Motor neuron (in vitro differentiated cells): Measurements from ENCODE around the gene S100A12. TPM values are rescaled to one million over a fixed set of nuclear protein-coding genes. Genes with fewer than 3 reads are reported as not detected.
"Not testable (repeated sequence)": the region's sequence is repeated elsewhere in the genome, so short reads cannot be mapped to it uniquely, and the experiment has no call there.

Experiments
- ATAC-seq, 8 experiments: fragments of 200-7000 bp; cut with Tn5 transposase; replicated peaks in 6 of 8; 2 replicates each; pipeline ENCODE4 v1.8.0; 2021; ENCODE audit warnings: mild to moderate bottlenecking in 8 of 8, moderate library complexity in 8 of 8
- H3K27ac ChIP-seq, 2 donors: fragments of 250-450 bp; sonication (Bioruptor Pico); 2 replicates each; pipeline ENCODE4 v1.9.0; 2021; ENCODE audit warnings: antibody characterized with exemption in 2 of 2, mild to moderate bottlenecking in 2 of 2, moderate library complexity in 1 of 2
- H3K4me1 ChIP-seq, 2 donors: fragments of 250-450 bp; sonication (Bioruptor Pico); replicated peaks in 1 of 2; 2 replicates each; pipeline ENCODE4 v1.6.1; 2021; ENCODE audit warnings: antibody characterized with exemption in 2 of 2, mild to moderate bottlenecking in 2 of 2, moderate library complexity in 1 of 2
- H3K4me3 ChIP-seq, 5 donors: fragments of 250-450 bp; sonication (Bioruptor Pico); 2 replicates each; pipeline ENCODE4 v1.9.0; 2021; ENCODE audit warnings: antibody characterized with exemption in 5 of 5, mild to moderate bottlenecking in 5 of 5, moderate library complexity in 4 of 5
- WGBS, 10 experiments: fragments of 450-650 bp; shearing (Covaris generic); methylation state at CpG; one replicate each; pipeline ENCODE4 v1.0.0; 2022; 5-methylcytosine and 5-hydroxymethylcytosine counted together
- in situ Hi-C, 9 experiments: fragments of 400-800 bp; cut with MboI; loops; one replicate each; pipeline ENCODE4 v1.15.0; 2021; ENCODE audit warnings: low sequenced_read_pairs in 9 of 9, low pct_unique_long_range_greater_than_20kb in 2 of 9; ENCODE audit not compliant: unreplicated experiment in 9 of 9
- total RNA-seq, 8 experiments: library from RNA; unstranded; fragments of 300-600 nt; gene quantifications; 2 replicates each; pipeline versions ENCODE4 v1.2.3 to v1.2.4, GENCODE V29; 2022

S100A12 gene
- total RNA-seq, 8 experiments from 2014 or later, result not detected

DNA sequence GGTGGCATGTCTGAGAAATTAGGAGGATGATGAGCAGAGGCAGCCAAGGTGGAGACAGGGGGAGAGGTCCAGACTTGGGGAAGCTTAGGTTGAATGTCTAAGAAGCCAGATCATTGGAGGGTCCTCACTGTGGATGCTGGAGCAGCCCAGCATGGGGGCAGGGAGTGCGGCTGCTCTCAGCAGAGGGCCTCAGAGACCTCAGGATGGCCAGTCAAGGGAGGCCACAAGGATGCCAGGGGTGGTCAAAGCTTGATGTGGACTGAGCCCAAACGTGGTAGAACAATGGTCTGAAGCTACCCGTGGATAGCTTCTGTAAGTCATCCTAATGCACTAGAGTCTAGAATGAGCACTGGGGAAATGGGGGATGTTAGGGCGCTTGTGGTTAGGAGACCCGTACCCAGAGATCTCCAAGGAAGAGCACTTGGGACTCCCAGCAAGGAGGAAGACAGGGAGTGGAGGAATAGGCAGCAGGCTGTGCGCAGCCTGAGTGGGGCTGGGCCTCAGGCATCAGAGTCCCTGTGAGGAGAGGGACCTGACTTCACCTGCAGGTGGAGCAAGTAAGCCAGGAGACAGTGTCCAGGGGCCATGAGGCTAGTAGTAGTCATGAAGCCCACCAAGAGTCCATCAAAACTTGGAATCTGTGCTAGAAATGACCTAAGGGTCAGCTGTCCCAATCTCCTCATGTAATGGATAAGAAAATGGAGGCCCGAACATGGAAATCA, 22.0 kb downstream of the S100A12 start:
- H3K4me1 ChIP-seq, result no peaks in the 10 kb centered on the region
- WGBS, 10 experiments, result 23 to 90% (median 77%) methylated on average over 1 to 5 of the region's 7 CpGs; no CpG with 5 or more reads in 1 of the 10 experiments
- no peak overlapping the region for H3K4me3 ChIP-seq
- no peak overlapping the region for H3K27ac ChIP-seq
- in situ Hi-C loops, result loop anchor here in 4 of 9 experiments (10.0 to 25.0 kb wide), 3 partner anchors 134 to 634 kb away; partner anchors contain the start of genes JTB (in 1 of the 4), RAB13 (in 1 of the 4) and RPS27 (in 1 of the 4)
- peak in 3 of 8 experiments; percentile 27 to 59 (median 42) for ATAC-seq

GRCh38 chr1:153352523-153352922, 22.9 kb downstream of the S100A12 start:
- ATAC-seq, result peak; percentile 59 to 91 (median 78)
- in situ Hi-C loops, result loop anchor here in 4 of 9 experiments (10.0 to 25.0 kb wide), 3 partner anchors 135 to 635 kb away; partner anchors contain the start of genes JTB (in 1 of the 4), RAB13 (in 1 of the 4) and RPS27 (in 1 of the 4)
- H3K4me3 ChIP-seq, result no peak overlapping the region
- H3K27ac ChIP-seq, result no peak overlapping the region
- WGBS, 10 experiments, result 0% methylated on average over 1 to 4 of the region's 4 CpGs
- H3K4me1 ChIP-seq, result no peaks in the 10 kb centered on the region

GRCh38 chr1:153350321-153350957, 25.0 kb downstream of the S100A12 start:
- 6 to 60% (median 17%) methylated on average over 1 of the region's 1 CpG; no CpG with 5 or more reads in 4 of the 10 experiments for WGBS, 10 experiments
- in situ Hi-C loops, result loop anchor here in 4 of 9 experiments (10.0 to 25.0 kb wide), 3 partner anchors 137 to 637 kb away; partner anchors contain the start of genes JTB (in 1 of the 4), RAB13 (in 1 of the 4) and RPS27 (in 1 of the 4)

DNA sequence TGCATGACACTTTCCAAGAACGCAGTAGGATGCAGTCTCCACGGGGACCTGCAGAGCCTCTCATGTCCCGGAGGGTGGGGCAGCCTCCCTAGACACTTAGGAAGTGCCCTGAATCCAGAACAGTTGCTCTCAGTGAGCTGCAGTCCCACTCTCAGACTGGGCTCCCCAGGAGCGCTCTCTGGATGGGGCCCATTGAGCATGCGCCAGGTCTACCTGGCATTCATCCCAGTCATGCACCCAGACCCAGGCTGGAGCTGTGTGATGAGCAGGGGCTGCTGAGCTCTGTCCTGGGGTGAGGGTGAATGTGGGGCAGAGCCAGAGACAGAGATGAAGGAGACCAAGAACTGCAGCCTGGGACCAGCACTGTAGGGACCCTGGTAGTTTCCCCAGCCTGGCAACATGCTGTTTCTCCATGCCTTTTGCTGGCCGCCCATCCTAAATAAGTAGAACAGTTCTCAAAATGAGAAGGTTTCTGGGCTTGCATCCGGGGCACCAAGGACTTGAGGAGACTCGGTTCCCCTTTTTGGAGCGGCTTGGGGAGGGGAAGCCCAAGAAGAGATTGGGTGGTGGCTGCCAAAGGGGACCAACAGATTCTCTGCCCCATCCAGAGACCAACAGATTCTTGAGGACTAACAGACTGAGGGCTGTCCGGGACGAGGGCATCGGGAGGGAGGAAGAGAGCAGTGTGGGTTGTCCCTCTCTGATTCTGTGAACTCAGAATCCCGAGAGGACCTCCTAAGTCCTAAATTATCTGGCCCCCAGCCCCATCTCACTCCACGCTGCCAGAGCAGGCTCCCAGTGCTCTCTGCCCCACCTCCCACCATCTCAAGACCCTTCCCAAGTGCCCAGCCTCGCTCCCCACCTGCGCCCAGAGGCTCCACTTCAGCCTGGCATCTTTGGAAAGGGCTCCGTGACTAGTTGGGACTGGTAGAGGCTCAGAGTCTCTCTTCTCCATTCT, 25.8 kb downstream of the S100A12 start:
- WGBS, 10 experiments, result 0 to 100% (median 58%) methylated on average over 1 to 14 of the region's 17 CpGs
- H3K27ac ChIP-seq, result no peak overlapping the region
- in situ Hi-C loops, result loop anchor here in 4 of 9 experiments (10.0 to 25.0 kb wide), 3 partner anchors 138 to 638 kb away; partner anchors contain the start of genes JTB (in 1 of the 4), RAB13 (in 1 of the 4) and RPS27 (in 1 of the 4)

More at GRCh38 chr1:153350321-153350957, 25.0 kb downstream of the S100A12 start:
- no peaks in the 10 kb centered on the region for H3K4me1 ChIP-seq
- no peak overlapping the region for H3K4me3 ChIP-seq
- no peak overlapping the region for H3K27ac ChIP-seq
- ATAC-seq, result no peak

DNA sequence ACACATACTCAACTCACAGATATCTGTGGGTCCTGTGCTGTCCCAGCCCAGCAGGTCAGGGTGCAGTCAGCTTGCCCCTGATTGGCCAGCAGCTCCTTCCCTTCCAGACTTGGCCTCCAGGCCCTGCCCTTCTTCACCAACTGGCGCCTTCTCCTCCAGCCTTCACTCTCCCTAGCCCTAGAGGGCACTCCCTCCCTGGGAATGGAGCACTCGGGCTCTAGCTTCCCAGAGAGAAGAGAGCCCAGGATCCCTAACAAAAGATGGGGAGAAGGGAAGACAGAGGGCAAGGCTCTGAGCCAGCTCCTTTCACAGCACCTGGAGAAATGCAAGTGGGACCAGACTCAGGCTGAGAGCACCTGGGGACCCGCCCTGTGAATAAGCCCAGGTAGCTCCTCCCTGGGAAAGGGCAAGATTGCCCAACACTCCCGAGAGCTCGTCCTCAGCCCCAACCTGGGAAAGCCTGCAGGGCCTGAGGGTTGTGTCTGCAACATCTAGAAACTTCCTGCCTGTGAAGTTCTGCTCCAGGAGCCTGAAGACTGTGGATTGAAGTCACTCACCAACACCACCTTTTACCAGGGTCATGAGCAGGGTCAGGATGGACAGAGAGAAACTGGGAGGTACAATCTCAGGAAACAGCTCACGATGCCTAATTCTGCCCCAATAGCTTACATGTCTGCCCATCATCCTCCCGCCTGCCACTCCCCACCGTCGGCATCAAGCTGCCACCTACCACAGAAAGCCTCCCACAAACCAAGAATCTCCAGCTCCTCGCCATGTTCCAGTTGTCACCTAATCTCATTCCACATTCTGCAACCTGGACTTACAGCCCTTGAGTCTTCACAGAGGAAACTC, 26.7 kb downstream of the S100A12 start, which contains the start of gene PGLYRP4:
Gene PGLYRP4 (minus strand): TSS at position 331 of the 852 bp plus-strand sequence. CDS start 909 bp downstream, outside the sequence.
- in situ Hi-C loops, result no loop called here
- H3K4me1 ChIP-seq, result peaks cover 0 to 6% of the 10 kb centered on the region in 2 donors
- no peak within 1 kb of the TSS for H3K27ac ChIP-seq
- WGBS, 10 experiments, result 18 to 58% (median 47%) methylated on average over 2 to 7 of the region's 10 CpGs; no CpG with 5 or more reads in 3 of the 10 experiments
- H3K4me3 ChIP-seq, result no peak within 1 kb of the TSS
- ATAC-seq, result peak in 3 of 8 experiments; percentile 23 to 51 (median 30)

More for the DNA sequence above, 25.8 kb downstream of the S100A12 start:
- no peaks in the 10 kb centered on the region for H3K4me1 ChIP-seq
- ATAC-seq, result peak in 1 of 8 experiments; percentile 37
- no peak overlapping the region for H3K4me3 ChIP-seq

- no peak for ATAC-seq
- in situ Hi-C loops, result no loop called here
- peaks cover 0 to 15% of the 10 kb centered on the region in 2 donors for H3K4me1 ChIP-seq
- H3K27ac ChIP-seq, result no peak overlapping the region
- H3K4me3 ChIP-seq, result no peak overlapping the region
- 29 to 100% (median 55%) methylated on average over 2 to 4 of the region's 7 CpGs; no CpG with 5 or more reads in 4 of the 10 experiments for WGBS, 10 experiments
These were observed 27.6 kb downstream of the S100A12 start for GRCh38 chr1:153347856-153348255.

DNA sequence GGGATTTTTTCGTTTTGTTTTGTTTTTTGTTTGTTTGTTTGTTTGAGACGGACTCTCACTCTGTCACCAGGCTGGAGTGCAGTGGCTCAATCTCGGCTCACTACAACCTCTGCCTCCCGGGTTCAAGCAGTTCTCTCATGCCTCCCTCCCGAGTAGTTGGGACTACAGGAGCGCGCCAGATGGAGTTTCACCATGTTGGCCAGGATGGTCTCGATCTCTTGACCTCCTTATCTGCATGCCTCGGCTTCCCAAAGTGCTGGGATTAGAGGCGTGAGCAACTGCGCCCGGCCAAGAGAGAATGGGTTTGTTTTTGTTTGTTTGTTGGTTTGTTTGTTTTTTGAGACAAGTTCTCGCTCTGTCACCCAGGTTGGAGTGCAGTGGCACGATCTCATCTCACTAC, 28.4 kb downstream of the S100A12 start:
- H3K27ac ChIP-seq, in situ Hi-C loops, ATAC-seq, H3K4me3 ChIP-seq: not testable (repeated sequence)
- H3K4me1 ChIP-seq, result peaks cover 0 to 17% of the 10 kb centered on the region in 2 donors
- WGBS, 10 experiments, result 0 to 88% (median 64%) methylated on average over 2 to 14 of the region's 14 CpGs; no CpG with 5 or more reads in 2 of the 10 experiments

DNA sequence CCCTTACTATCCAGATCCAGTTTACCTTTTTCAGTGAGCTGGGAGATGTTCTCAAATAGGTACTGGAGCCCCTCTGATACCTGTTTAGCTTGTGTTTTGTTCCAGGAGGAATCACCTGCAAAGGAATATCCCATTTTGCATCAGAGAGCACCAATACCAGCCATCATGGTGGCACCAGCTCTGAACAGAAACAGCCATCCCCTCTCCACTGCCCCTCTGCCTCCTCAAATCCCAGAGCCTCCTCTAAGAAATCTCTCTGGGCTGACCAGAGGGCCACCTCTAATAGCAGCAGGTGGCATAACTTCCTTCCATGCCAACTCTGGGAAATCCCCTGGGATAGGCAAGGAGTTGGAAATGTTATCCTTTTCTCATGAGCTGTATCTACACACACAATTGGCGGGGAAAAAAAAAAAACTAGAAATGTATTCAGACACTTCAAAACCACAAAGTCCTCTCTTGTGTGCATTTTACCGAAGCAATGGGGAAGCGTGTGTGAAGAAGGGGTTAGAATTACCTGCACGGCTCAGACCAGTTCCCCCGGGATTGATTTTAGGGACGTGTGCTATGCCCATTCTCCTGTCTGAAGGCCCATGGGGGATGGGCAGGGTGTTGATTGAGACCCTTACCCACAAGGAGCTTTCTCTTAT, 29.2 kb downstream of the S100A12 start:
- H3K4me1 ChIP-seq, result peaks cover 0 to 17% of the 10 kb centered on the region in 2 donors
- no peak overlapping the region for H3K27ac ChIP-seq
- in situ Hi-C loops, result no loop called here
- ATAC-seq, result no peak
- H3K4me3 ChIP-seq, result no peak overlapping the region
- WGBS, 10 experiments, result 0 to 89% (median 71%) methylated on average over 1 to 6 of the region's 6 CpGs; no CpG with 5 or more reads in 1 of the 10 experiments

- no peak overlapping the region for H3K27ac ChIP-seq
- no peak overlapping the region for H3K4me3 ChIP-seq
- peaks cover 0 to 17% of the 10 kb centered on the region in 2 donors for H3K4me1 ChIP-seq
- 0 to 80% (median 58%) methylated on average over 1 to 14 of the region's 14 CpGs; no CpG with 5 or more reads in 1 of the 10 experiments for WGBS, 10 experiments
- ATAC-seq, result no peak
- in situ Hi-C loops, result no loop called here
These were observed 30.0 kb downstream of the S100A12 start for GRCh38 chr1:153345187-153346076.

- in situ Hi-C loops, result no loop called here
- ATAC-seq, result no peak
These were observed 30.7 kb downstream of the S100A12 start for GRCh38 chr1:153344718-153345025.

More at GRCh38 chr1:153344718-153345025, 30.7 kb downstream of the S100A12 start:
- H3K4me3 ChIP-seq, result no peak overlapping the region
- 0 to 77% (median 42%) methylated on average over 1 to 3 of the region's 3 CpGs; no CpG with 5 or more reads in 2 of the 10 experiments for WGBS, 10 experiments
- peaks cover 0 to 17% of the 10 kb centered on the region in 2 donors for H3K4me1 ChIP-seq
- H3K27ac ChIP-seq, result no peak overlapping the region
